Left lobe of liver (tissue), 2 donors: Measurements from ENCODE around the gene TNFSF8. TPM values are rescaled to one million over a fixed set of nuclear protein-coding genes. Genes with fewer than 3 reads are reported as not detected.

Source experiments
- ATAC-seq: fragments of 200-7000 bp; cut with Tn5 transposase; one replicate; pipeline ENCODE4 v1.9.1; 2020; ENCODE audit warnings: mild to moderate bottlenecking, moderate library complexity
- DNase-seq: peaks from one replicate; pipeline ENCODE4 v3.0.0-alpha.2; 2020; ENCODE audit warnings: low spot score
- total RNA-seq: library from RNA; stranded (reverse); gene quantifications from one replicate; pipeline ENCODE4 v1.2.1, GENCODE V29; 2021
- donor health status: DM: no; HTN: no; CAD: no; lungs with moderate emphysema.
- donor health status: DM: no; HTN: yes; CAD: no.

Gene TNFSF8
- total RNA-seq, 1 donor from 2014 or later, result 0.33 TPM

GRCh38 chr9:114937516-114937915 is 7.1 kb upstream of the TNFSF8 start:
- DNase-seq (no peak), ATAC-seq (no peak)

- DNase-seq (no peak), ATAC-seq (no peak)
Measured at GRCh38 chr9:114936581-114936980, 6.2 kb upstream of the TNFSF8 start.

GRCh38 chr9:114935119-114935518 is 4.7 kb upstream of the TNFSF8 start:
- no peak for DNase-seq
- no peak for ATAC-seq

- no peak for DNase-seq
Measured at GRCh38 chr9:114932502-114932901, 2.1 kb upstream of the TNFSF8 start.

GRCh38 chr9:114931407-114931806 is 1.0 kb upstream of the TNFSF8 start:
- ATAC-seq (no peak), DNase-seq (no peak)

More at GRCh38 chr9:114932502-114932901, 2.1 kb upstream of the TNFSF8 start:
- ATAC-seq, result no peak

- ATAC-seq, result no peak
- DNase-seq, result no peak
Measured at GRCh38 chr9:114929201-114929600, 1.2 kb downstream of the TNFSF8 start.

GRCh38 chr9:114928671-114929070 is 1.7 kb downstream of the TNFSF8 start:
- DNase-seq (no peak), ATAC-seq (no peak)

GRCh38 chr9:114928136-114928535 is 2.3 kb downstream of the TNFSF8 start:
- ATAC-seq (no peak), DNase-seq (no peak)

- DNase-seq, result no peak
Measured at GRCh38 chr9:114925672-114926071, 4.7 kb downstream of the TNFSF8 start.

GRCh38 chr9:114925039-114925438 is 5.4 kb downstream of the TNFSF8 start:
- ATAC-seq, result no peak
- DNase-seq, result no peak

More at GRCh38 chr9:114925672-114926071, 4.7 kb downstream of the TNFSF8 start:
- ATAC-seq, result no peak

- ATAC-seq (peak; percentile 75), DNase-seq (no peak)
Measured at GRCh38 chr9:114924327-114924726, 6.1 kb downstream of the TNFSF8 start.

- ATAC-seq (peak; percentile 83), DNase-seq (no peak)
Measured at GRCh38 chr9:114923918-114924317, 6.5 kb downstream of the TNFSF8 start.

- DNase-seq (no peak), ATAC-seq (no peak)
Measured at GRCh38 chr9:114921171-114921570, 9.2 kb downstream of the TNFSF8 start.

GRCh38 chr9:114919611-114920010 is 10.8 kb downstream of the TNFSF8 start:
- ATAC-seq (no peak), DNase-seq (no peak)

- DNase-seq (no peak), ATAC-seq (no peak)
Measured at GRCh38 chr9:114916481-114916880, 13.9 kb downstream of the TNFSF8 start.

GRCh38 chr9:114914139-114914538 is 16.3 kb downstream of the TNFSF8 start:
- no peak for DNase-seq
- no peak for ATAC-seq

GRCh38 chr9:114913656-114914055 is 16.7 kb downstream of the TNFSF8 start:
- ATAC-seq (no peak), DNase-seq (no peak)

GRCh38 chr9:114913217-114913616 is 17.2 kb downstream of the TNFSF8 start:
- no peak for DNase-seq
- no peak for ATAC-seq

- DNase-seq (no peak), ATAC-seq (peak; percentile 91)
Measured at GRCh38 chr9:114911167-114911821, 19.1 kb downstream of the TNFSF8 start.

GRCh38 chr9:114910541-114910940 is 19.9 kb downstream of the TNFSF8 start:
- ATAC-seq (no peak), DNase-seq (no peak)

- ATAC-seq (no peak), DNase-seq (no peak)
Measured at GRCh38 chr9:114909661-114910060, 20.7 kb downstream of the TNFSF8 start.

- no peak for ATAC-seq
Measured at GRCh38 chr9:114908805-114909448, 21.5 kb downstream of the TNFSF8 start.

More at GRCh38 chr9:114908805-114909448, 21.5 kb downstream of the TNFSF8 start:
- DNase-seq, result no peak
